8988T (cell line): ENCODE measurements around the gene AMZ2.
A peak's percentile ranks its signal among the peaks of the same experiment; 100 is the strongest.
"Not testable (repeated sequence)": the region's sequence is repeated elsewhere in the genome, so short reads cannot be mapped to it uniquely, and the experiment has no call there.

Experiments used
- DNase-seq: peaks from one replicate; pipeline ENCODE4 v3.0.0; 2011

The AMZ2 gene

DNA sequence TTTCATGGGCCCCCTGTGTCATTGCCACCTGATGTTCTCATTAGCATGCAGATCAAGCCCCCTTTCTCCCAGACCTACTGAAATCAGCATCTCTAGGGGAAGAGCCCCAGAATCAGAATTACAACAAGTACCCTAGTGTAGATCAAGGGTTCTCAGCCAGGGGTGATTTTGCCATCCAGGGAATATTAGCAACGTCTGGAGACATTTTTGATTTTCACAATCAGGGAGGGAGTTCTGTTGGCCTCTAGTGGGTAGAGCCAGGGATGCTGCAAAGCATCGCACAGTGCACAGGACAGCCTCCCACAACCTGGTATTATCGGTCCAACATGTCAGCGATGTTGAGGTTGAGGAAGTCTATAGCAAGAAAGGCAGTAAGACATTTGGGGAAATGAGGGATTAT lies 7.3 kb downstream of the AMZ2 start:
- DNase-seq, result no peak

DNA sequence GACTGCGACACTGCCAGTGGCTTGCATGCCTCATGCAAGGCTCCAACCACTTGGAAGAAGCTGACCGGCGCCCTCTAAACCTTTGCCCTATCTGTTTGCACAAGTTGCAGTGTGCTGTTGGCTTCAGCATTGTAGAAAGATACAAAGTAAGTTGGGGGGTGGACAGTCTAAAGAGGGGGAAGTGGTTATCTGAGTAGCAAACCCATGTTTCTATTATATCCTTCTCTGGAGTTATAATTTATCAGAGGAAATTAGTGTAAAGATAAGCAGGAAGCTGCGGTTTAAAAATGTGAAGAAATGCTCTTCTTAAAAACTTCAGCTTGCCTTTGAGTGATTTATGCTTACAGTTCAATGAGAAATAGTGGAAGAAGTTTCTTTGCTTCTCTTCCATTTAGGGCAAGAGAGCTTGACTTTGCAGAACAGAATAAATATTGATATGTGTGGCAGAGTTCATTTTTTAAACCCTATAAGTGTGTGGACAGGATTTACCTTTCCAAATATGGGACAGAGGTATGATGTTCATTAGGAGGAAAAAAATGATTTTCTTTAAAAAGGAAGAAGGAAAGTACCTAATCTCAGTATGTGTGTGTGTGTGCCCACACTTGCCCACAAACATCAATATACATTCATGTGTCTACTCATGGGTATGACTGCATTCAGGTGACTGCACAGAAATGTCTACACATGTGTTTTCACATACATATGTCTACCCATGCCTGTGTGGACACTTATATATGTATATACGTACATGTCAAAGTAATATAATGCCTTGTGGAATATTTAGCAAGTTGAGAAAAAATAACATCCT lies 8.1 kb downstream of the AMZ2 start:
- DNase-seq, result no peak

DNA sequence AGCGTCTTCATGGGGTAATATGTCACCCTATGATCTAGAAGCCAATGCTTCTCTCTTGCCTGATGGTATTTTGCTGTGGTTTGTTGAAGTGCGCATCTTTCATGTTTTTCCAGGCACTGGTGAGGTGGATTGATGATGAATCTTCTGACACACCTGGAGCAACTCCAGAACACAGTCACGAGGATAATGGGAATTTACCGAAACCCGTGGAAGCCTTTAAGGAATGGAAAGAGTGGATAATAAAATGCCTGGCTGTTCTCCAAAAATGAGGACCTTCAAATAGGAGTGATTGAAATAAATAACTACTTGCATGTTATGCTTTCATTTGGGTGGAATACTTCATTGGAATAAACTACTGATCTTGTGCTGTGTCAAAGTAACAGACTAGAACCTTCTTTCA lies 8.9 kb downstream of the AMZ2 start:
- DNase-seq, result not testable (repeated sequence)

GRCh38 chr17:68257934-68258333 lies 10.1 kb downstream of the AMZ2 start:
- DNase-seq, result no peak

DNA sequence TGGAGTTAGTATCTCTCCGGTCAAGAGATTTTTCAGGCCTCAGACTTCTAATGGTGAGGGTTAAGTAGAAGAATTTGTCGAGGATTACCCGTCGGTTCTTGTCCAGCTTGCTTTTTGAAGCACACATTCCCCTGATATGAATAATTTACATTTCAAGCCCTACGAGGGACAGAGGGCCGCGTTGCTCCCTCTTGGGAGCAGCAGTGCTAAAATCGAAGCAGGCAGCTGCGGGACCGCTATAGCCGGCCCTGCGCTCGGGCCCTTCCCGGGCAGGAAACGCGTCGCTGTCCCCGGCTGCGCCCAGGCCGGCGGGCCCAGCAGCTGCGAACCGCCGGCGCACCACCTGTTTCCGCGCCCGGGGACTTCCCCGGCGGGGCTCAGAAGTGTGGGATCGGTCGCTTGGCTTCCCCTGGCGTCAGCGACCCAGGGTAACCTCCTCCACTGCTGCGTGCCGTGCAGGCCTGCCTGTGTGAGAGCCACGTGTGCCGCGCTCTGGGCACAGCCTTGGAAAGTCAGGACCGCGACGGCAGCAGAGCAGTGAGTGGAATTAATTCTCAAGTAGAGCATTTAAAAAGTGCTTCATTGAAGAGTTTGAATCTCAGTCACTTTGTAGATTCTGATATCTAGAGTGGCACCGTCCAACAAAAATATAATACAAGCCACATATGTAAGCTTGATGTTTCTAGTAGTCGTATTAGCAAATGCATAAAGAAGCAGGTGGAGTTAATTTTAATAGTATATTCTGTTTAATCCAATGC lies 11.2 kb downstream of the AMZ2 start:
- DNase-seq, result not testable (repeated sequence)

DNA sequence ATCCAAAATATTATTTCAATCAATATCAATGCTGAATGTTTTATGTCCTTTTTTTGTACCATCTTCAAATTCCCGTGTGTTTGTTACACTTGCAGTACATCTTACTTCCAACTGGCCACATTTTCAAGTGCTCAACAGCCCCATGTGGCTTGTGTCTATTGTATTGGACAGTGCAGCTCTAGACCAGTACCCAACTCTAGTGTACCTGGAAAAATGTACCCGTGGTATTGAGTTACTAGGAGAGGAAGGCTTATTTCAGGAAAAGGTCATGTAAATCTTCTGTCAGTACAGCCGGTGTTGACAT lies 11.8 kb downstream of the AMZ2 start:
- DNase-seq, result not testable (repeated sequence)

DNA sequence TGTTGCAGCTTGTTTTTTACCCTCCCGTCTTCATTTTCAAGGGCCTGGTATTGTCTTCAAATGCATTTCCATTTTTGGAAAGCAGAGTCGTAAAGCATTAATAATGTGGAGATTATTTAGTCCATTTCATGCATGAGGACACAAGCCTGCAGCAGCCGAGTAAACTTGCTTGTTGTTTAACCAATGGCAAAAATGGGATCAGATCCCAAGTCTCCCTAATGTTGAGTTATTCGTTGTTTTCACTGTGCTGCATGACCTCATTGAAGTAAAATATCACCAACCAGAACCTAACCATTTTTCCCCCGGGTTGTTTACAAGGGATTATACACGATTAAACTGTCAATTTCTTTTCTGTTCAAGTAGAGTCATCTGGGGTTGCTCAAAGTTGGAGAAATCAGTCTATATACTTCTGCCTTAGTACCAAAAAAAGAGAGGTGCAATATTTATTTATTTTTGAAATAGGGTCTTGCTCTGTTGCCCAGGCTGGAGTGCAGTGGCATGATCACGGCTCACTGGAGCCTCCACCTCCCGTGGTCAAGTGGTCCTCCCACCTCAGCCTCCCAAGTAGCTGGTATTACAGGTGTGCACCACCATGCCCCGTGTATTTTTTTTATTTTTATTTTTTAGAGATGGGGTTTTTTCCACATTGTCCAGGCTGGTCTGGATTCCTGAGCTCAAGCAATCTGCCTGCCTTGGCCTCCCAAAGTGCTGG lies 12.4 kb downstream of the AMZ2 start:
- no peak for DNase-seq

- not testable (repeated sequence) for DNase-seq
These were observed 14.6 kb downstream of the AMZ2 start for GRCh38 chr17:68262467-68262866.

DNA sequence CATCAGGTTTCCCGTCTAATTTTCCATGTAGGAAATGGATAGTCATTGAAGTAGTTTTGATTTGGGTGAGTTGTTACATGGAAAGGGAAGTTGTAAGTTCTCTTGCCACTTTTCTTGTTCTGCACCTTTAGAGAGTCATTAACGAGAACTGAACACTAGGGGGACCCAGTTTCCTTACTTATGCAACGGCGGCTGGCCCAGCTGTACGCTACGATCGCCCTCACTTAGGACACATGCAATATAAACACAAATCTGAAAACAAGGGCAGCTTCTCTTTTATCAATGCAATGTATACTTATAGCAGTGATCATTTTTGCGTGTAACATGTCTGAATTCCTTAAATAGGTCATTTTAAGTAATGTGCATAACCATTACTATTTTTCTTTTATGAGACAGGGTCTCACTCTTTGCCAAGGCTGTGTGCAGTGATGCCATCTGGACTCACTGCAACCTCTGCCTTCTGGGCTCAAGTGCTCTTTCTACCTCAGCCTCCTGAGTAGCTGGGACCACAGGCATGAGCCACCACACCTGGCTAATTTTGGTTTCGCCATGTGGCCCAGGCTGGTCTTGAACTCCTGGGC lies 15.3 kb downstream of the AMZ2 start:
- DNase-seq, result not testable (repeated sequence)

DNA sequence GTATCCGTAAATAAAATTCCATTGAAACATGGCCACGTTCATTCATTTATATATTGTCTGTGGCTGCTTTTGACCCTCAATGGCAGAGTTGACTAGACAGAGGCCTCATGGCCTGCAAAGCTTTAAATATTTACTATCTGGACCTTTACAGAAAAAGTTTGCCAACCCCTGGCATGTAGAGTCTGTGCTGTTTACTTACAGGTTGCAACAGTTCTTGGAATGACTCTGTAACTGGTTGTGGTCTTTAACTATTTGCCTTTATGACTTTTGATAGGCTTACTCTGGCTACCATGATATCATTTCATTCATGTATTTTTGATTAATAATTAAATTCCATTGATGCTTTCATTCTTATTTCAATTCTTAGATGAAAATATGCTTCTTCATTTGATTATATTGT lies 18.0 kb downstream of the AMZ2 start:
- not testable (repeated sequence) for DNase-seq

GRCh38 chr17:68273722-68274121 lies 25.9 kb downstream of the AMZ2 start:
- no peak for DNase-seq

DNA sequence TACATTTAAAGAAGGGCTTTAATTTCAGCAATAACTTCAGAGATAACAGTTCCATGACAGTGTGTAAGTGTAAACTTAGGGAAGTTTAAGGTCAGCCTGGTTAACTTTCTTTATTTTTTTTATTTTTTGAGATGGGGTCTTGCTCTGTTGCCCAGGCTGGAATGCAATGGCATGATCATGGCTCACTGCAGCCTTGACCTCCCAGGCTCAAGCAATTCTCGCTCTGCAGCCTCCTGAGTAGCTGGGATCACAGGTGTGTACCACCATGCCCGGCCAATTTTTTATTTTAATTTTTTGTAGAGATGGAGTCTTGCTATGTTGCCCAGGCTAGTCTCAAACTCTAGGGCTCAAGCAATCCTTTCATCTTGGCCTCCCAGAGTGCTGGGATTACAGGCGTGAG lies 28.5 kb downstream of the AMZ2 start:
- not testable (repeated sequence) for DNase-seq

GRCh38 chr17:68277807-68278206 lies 30.0 kb downstream of the AMZ2 start:
- DNase-seq, result no peak

- DNase-seq, result not testable (repeated sequence)
These were observed 34.1 kb downstream of the AMZ2 start for GRCh38 chr17:68281965-68282364.

- DNase-seq, result no peak
These were observed 40.5 kb downstream of the AMZ2 start for GRCh38 chr17:68288375-68288774.

DNA sequence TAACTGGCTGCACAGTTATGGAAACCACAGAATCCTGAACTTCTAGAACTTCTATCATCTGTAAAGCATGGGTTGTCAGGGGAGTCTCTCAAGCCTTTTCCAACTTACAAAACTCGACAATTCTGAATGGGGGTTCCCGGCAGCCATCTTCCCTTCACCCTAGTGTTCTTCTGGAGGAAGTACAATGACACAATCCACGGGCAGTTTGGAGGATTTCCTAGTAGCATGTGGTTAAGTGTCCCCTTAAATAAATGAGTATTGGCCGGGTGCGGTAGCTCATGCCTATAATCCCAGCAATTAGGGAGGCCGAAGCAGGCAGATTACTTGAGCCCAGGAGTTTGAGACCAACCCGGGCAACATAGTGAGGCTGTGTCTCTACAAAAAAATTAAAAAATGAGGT lies 41.0 kb downstream of the AMZ2 start:
- DNase-seq, result no peak

DNA sequence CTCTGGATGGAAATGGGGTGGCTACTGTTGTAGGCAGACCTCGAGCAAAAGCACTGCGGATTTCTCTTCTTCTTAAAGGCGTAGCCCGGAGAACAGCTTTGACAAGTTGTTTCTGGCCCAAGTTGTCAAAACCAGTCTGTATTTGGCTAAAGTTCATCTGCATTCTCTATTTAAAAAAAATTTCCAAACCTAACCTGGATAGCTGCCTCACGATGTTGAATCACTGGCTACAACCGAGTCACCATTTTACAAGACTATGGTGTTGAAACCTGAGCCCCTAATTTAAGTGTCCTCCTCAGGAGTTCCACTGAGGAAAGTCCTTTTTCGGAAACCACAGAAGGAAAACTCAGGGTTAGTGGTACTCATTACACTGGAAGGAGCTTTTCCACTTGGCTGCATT lies 41.6 kb downstream of the AMZ2 start:
- DNase-seq, result no peak

DNA sequence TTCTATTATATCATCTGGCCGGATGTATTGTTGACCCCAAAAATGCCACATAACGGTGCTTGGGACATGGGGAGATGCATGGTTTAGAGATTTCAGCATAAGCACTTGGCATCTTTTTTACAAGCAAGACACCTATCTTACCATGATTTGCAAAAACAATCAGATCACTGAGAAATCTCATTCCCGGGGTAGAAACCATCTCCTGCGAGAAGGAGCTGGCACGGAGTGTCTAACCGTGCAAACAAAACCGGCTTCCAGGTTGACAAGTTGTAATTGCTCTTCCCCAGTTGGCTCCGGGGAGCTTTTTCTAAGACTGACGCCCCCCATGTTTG lies 42.1 kb downstream of the AMZ2 start:
- DNase-seq, result no peak

DNA sequence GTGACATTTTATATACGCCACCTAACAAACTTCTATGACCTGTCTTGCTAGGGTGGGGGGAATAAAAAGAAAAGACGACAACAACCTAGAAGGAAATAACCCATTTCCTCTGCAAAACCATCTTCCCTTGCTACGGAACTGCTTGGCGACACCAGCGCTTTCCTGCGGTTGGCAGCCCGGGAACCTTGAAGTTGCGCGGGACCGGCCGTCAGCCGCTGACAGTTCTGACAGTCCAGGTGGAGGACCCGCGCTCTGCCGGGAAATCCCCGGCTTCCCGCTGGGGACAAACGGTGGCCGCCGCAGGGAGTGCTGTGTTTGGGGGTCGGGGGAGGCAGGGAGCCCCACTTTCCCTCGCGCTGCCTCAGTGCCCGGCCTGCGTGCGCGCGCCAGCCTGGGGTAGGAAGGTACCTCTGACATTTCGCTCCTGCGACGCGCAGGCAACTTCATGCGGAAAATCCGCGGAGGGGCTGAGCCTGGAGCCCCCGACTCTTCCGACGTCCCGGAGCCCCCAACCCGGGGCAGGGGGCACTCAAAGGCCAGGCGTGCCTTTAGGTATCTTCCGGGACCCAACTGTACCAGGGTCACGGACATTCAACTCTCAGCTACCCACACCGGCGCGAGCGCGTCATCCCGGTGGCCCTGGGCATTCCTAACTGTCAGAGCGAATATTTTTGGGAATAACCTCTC lies 42.6 kb downstream of the AMZ2 start:
- DNase-seq, result peak; percentile 36

DNA sequence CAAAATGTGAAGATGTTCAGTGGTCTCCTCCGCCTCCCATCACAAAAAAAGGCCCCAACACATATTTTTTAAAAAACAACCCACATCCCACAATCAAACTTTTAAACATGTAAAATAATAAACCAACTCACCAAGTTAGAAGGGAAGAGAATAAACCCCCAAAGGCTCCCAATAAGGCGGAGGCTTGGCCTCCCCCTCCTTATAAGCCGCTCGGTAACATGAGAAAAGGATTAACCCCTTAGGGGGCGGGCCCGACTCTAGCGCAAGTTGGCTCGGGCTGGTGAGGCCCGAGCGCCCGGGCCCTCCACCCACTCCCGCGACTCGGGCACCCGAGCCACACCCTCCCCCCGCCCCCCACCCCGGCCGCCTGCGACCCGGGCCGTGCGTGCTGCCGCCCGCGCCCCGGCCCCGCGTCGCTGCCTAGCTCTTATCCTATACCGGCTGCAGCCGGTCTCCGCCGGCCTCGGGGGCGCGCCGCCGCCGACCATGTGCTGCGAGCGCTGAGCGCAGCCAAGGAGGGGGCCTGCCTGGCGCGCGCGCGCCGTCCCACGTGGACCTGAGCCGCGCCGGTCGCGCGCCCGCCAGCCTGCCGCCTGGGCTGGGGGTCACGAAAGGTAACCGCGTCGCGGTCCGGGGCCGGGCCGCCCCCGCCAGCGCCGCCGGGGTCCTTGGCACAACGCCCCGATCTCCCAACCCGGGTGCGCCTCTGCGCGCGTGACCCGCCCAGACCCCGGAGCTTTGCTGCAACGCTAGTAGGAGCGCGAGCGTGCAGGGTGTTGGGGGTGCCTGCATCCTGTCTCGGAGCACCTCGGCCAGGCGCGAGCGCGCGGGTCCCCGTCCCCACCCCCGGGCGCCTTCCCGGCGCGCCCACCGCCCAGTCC lies 43.4 kb downstream of the AMZ2 start, which contains the start of the genes ARSG and SLC16A6:
ARSG (plus strand) TSS at position 541 of the 881 bp plus-strand sequence. CDS start 15,999 bp downstream, outside the sequence.
SLC16A6 (minus strand) TSS at position 173 of the 881 bp plus-strand sequence. CDS start 12,807 bp downstream, outside the sequence.
- peak; percentile 74 for DNase-seq

DNA sequence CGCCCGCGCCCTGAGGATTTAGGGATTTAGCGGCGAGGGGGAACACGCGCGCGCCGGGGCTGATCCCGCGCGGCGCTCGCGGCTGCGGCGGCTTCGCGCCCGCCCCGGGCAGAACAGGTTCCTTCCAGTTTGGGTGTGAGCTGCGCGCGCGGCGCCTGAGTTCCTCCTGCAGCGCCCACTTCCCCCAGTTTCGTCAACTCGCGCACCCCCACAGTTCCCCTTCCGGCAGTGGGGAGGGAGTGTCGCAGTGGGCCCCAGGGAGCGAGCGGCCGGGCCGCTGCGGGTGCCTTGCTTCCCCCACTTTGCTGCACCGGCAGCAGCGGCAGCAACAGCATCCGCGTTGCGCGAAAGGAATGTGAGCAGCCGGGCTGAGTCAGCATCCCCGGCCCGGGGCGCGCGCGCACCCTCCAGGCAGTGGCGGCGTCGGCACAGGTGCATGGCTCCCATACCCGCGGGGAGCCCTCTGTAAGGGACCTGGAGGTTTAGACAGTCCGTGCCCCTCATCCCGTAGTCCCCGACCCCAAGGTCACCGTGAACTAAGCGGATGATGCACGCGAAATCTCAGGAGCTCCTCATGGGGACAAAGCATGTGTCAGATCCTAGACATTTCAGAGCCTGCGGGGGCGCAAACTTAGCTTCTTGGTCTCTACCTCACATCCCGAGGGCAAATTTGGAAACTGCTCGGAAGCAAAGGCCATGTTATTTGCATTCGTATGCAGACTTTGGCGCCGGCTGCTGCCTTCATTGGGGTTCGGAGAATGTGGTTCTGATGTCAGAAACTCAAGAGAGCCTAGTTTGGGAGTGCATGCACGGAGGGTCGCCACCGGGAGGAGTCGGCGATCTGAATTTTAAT lies 44.2 kb downstream of the AMZ2 start:
- DNase-seq, result peak; percentile 60
